ENCODE data around the gene SMAD7.

Gene SMAD7

GRCh38 chr18:48914581-48915251, 36.0 kb downstream of the SMAD7 start:
- peak in 2 of 3 experiments; percentile 31 to 58 for DNase-seq

- DNase-seq = no peak
These were observed 37.0 kb downstream of the SMAD7 start for GRCh38 chr18:48913775-48914174.

- no peak for DNase-seq
These were observed 37.6 kb downstream of the SMAD7 start for GRCh38 chr18:48913201-48913600.

GRCh38 chr18:48910972-48911545, 39.7 kb downstream of the SMAD7 start:
- DNase-seq = no peak

- no peak for DNase-seq
These were observed 41.0 kb downstream of the SMAD7 start for GRCh38 chr18:48909721-48910120.

- DNase-seq = no peak
These were observed 41.8 kb downstream of the SMAD7 start for GRCh38 chr18:48908916-48909315.

- no peak for DNase-seq
These were observed 45.3 kb downstream of the SMAD7 start for GRCh38 chr18:48905513-48905912.

- no peak for DNase-seq
These were observed 45.8 kb downstream of the SMAD7 start for GRCh38 chr18:48904847-48905394.

- DNase-seq = no peak
These were observed 46.7 kb downstream of the SMAD7 start for GRCh38 chr18:48904091-48904490.

- no peak for DNase-seq
These were observed 47.7 kb downstream of the SMAD7 start for GRCh38 chr18:48902856-48903601.

GRCh38 chr18:48902023-48902855, 48.5 kb downstream of the SMAD7 start:
- peak; percentile 14 to 91 (median 88) for DNase-seq

GRCh38 chr18:48901145-48902022, 49.4 kb downstream of the SMAD7 start:
- no peak for DNase-seq

GRCh38 chr18:48900469-48900868, 50.3 kb downstream of the SMAD7 start:
- no peak for DNase-seq

GRCh38 chr18:48899558-48900174, 51.1 kb downstream of the SMAD7 start:
- DNase-seq = peak in 1 of 3 experiments; percentile 38

- DNase-seq = no peak
These were observed 52.2 kb downstream of the SMAD7 start for GRCh38 chr18:48898521-48898920.

- DNase-seq = no peak
These were observed 53.2 kb downstream of the SMAD7 start for GRCh38 chr18:48897531-48897930.

GRCh38 chr18:48896875-48897511, 53.8 kb downstream of the SMAD7 start:
- no peak for DNase-seq

GRCh38 chr18:48896326-48896874, 54.4 kb downstream of the SMAD7 start:
- no peak for DNase-seq

- DNase-seq = no peak
These were observed 55.9 kb downstream of the SMAD7 start for GRCh38 chr18:48894799-48895346.
